HepG2 (cell line): ENCODE data around the gene TNP2. TPM values are rescaled to one million over a fixed set of nuclear protein-coding genes. Genes with fewer than 3 reads are reported as not detected.
A peak's percentile ranks its signal among the peaks of the same experiment; 100 is the strongest.

Experiments
- EEA1 ChIP-seq: sonication (generic); formaldehyde crosslinking; IDR thresholded peaks from 2 replicates; pipeline ENCODE4 v1.5.1; 2020; ENCODE audit warnings: mild to moderate bottlenecking, missing genetic modification reagents, borderline replicate concordance
- ELF1 ChIP-seq: sonication (generic); formaldehyde crosslinking; IDR thresholded peaks from 2 replicates; pipeline ENCODE4 v1.4.0; 2020; ENCODE audit warnings: missing genetic modification reagents
- HIVEP1 ChIP-seq: sonication (generic); formaldehyde crosslinking; IDR thresholded peaks from 2 replicates; pipeline ENCODE4 v1.4.0; 2020; ENCODE audit warnings: mild to moderate bottlenecking, missing genetic modification reagents
- HNRNPLL ChIP-seq: fragments of 200-400 bp; formaldehyde crosslinking; IDR thresholded peaks from 2 replicates; pipeline ENCODE4 v1.6.1; 2017; ENCODE audit warnings: mild to moderate bottlenecking, low read depth, low read length; ENCODE audit not compliant: poor library complexity, severe bottlenecking
- JDP2 ChIP-seq: sonication (generic); formaldehyde crosslinking; IDR thresholded peaks from 2 replicates; pipeline ENCODE4 v1.8.1; 2022; ENCODE audit warnings: missing genetic modification reagents, borderline replicate concordance
- KDM2A ChIP-seq: sonication (generic); formaldehyde crosslinking; IDR thresholded peaks from 2 replicates; pipeline ENCODE4 v1.4.0; 2020; ENCODE audit warnings: low read depth, missing genetic modification reagents, borderline replicate concordance
- MYC ChIP-seq: sonication (generic); formaldehyde crosslinking; IDR thresholded peaks from 2 replicates; pipeline ENCODE4 v1.9.0; 2021; ENCODE audit warnings: missing genetic modification reagents, borderline replicate concordance
- RARG ChIP-seq: sonication (generic); formaldehyde crosslinking; IDR thresholded peaks from 2 replicates; pipeline ENCODE4 v1.4.0; 2020; ENCODE audit warnings: low read depth, mild to moderate bottlenecking, missing genetic modification reagents
- RFX5 ChIP-seq: IDR thresholded peaks from 2 replicates; pipeline ENCODE4 v1.6.1; 2011; ENCODE audit warnings: low read depth, low read length, improper control_type of control experiment
- TGIF2 ChIP-seq: IDR thresholded peaks from 2 replicates; pipeline ENCODE4 v1.6.1; 2016; ENCODE audit warnings: control low read depth, missing compliant biosample characterization
- XRCC5 ChIP-seq: fragments of 200-400 bp; formaldehyde crosslinking; optimal IDR thresholded peaks from 2 replicates; pipeline ENCODE3; 2017; ENCODE audit warnings: mild to moderate bottlenecking, low read length
- ZBTB7B ChIP-seq: sonication (generic); formaldehyde crosslinking; IDR thresholded peaks from 2 replicates; pipeline ENCODE4 v1.4.0; 2020; ENCODE audit warnings: missing genetic modification reagents
- ZNF121 ChIP-seq: sonication (generic); formaldehyde crosslinking; IDR thresholded peaks from 2 replicates; pipeline ENCODE4 v1.5.0; 2020; ENCODE audit warnings: mild to moderate bottlenecking, missing genetic modification reagents
- ZNF839 ChIP-seq: sonication (generic); formaldehyde crosslinking; IDR thresholded peaks from 2 replicates; pipeline ENCODE4 v1.4.0; 2020; ENCODE audit warnings: missing genetic modification reagents, mild to moderate bottlenecking, borderline replicate concordance
- polyA plus RNA-seq, 8 experiments: library from polyadenylated mRNA; depleted of rRNA in 3 of 8; stranded (reverse) in 7 of 8; unstranded in 1 of 8; fragments of >200 nt; fragmentation: Illumina TruSeq in 4 of 8; extraction: Trizol in 4 of 8; gene quantifications; 2 replicates each; pipeline versions ENCODE4 v1.2.1 to v1.2.3, GENCODE V29; 2011 to 2016; ENCODE audit warnings: low read depth in 4 of 8, missing spikeins in 1 of 8, mixed read lengths in 1 of 8; ENCODE audit not compliant: insufficient read depth in 1 of 8
- total RNA-seq, 5 experiments: library from RNA; depleted of rRNA; stranded (reverse); fragments of >200 nt; fragmentation: Illumina TruSeq; extraction: Trizol; gene quantifications; 2 replicates each; pipeline ENCODE4 v1.2.3, GENCODE V29; 2016; ENCODE audit warnings: low read depth in 1 of 5
- TF ChIP-seq, protein P1 (sequence below): sonication (generic); formaldehyde crosslinking; IDR thresholded peaks from 2 replicates; pipeline ENCODE4 v1.4.0; 2020; ENCODE audit warnings: mild to moderate bottlenecking, missing genetic modification reagents
- TF ChIP-seq, protein P2 (sequence below): sonication (generic); formaldehyde crosslinking; IDR thresholded peaks from 2 replicates; pipeline ENCODE4 v1.4.0; 2020; ENCODE audit warnings: missing genetic modification reagents, borderline replicate concordance
- TF ChIP-seq, protein P3 (sequence below): sonication (generic); formaldehyde crosslinking; IDR thresholded peaks from 2 replicates; pipeline ENCODE4 v1.4.0; 2020; ENCODE audit warnings: missing genetic modification reagents, mild to moderate bottlenecking, borderline replicate concordance

Gene TNP2
- total and polyA plus RNA-seq, 2 of the 13 experiments (the other 11 are each of a cell fraction or from before 2014, with no cell fraction given) = not detected

DNA sequence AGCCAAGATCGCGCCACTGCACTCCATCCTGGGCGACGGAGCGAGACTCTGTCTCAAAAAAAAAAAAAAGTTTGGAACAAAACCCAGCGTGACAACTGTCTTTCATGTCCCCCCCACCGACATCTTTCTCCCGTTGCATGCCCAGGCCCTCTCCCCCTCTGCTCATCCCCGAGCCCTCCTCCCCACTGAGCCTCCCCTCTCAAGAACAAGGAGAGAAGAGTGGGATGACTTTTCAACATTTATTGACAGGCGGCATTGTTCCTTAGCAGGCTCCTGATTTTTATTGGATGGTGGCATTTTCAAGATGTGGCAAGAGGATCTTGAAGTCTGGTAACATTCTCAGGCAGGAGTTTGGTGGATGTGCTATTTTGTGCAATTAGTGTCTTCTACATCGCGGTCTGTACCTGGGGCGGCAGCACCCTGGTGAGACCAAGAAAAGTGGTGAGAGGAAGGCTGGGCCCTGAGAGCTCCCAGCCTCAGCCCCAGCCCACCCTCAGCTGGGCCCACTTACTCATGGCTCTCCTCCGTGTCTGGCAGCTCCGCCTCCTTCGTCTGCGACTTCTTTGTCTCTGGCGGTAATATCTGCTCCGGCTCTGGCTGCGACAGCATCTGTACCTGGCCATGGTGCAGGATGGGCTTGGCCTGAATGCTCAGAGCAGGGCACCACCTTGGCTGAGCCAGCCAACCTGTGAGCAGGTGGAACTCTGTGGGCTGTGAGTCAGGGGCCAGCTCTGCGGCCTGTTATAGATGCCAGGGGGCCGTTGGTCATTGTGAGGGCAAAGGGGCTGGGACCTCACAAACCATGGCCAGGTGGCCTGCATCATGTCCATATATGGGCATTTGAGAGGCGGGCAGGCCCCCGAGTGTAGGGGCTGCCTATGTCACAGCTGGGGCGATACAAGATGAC is 11.7 kb upstream of the TNP2 start, which contains the start of gene PRM1 (continued):
- TF ChIP-seq JDP2 (CRISPR knock-in tag) (no peak), ELF1 (CRISPR knock-in tag) (no peak), EEA1 (CRISPR knock-in tag) (0 out of 2 replicates have a peak, but pooled peaks have one; percentile 23), TGIF2 (CRISPR knock-in tag) (no peak), MYC (peak; percentile 0; the same call in 1 of the 2 replicates), RFX5 (no peak), ZNF121 (CRISPR knock-in tag) (no peak), HIVEP1 (peak; percentile 82), KDM2A (CRISPR knock-in tag) (no peak), XRCC5 (peak; percentile 25), ZNF839 (CRISPR knock-in tag) (no peak), RARG (CRISPR knock-in tag) (no peak), HNRNPLL (peak; percentile 37), ZBTB7B (CRISPR knock-in tag) (no peak)
- TF ChIP-seq, protein P1, sequence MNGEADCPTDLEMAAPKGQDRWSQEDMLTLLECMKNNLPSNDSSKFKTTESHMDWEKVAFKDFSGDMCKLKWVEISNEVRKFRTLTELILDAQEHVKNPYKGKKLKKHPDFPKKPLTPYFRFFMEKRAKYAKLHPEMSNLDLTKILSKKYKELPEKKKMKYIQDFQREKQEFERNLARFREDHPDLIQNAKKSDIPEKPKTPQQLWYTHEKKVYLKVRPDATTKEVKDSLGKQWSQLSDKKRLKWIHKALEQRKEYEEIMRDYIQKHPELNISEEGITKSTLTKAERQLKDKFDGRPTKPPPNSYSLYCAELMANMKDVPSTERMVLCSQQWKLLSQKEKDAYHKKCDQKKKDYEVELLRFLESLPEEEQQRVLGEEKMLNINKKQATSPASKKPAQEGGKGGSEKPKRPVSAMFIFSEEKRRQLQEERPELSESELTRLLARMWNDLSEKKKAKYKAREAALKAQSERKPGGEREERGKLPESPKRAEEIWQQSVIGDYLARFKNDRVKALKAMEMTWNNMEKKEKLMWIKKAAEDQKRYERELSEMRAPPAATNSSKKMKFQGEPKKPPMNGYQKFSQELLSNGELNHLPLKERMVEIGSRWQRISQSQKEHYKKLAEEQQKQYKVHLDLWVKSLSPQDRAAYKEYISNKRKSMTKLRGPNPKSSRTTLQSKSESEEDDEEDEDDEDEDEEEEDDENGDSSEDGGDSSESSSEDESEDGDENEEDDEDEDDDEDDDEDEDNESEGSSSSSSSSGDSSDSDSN (CRISPR knock-in tag) = no peak
- TF ChIP-seq, protein P2, sequence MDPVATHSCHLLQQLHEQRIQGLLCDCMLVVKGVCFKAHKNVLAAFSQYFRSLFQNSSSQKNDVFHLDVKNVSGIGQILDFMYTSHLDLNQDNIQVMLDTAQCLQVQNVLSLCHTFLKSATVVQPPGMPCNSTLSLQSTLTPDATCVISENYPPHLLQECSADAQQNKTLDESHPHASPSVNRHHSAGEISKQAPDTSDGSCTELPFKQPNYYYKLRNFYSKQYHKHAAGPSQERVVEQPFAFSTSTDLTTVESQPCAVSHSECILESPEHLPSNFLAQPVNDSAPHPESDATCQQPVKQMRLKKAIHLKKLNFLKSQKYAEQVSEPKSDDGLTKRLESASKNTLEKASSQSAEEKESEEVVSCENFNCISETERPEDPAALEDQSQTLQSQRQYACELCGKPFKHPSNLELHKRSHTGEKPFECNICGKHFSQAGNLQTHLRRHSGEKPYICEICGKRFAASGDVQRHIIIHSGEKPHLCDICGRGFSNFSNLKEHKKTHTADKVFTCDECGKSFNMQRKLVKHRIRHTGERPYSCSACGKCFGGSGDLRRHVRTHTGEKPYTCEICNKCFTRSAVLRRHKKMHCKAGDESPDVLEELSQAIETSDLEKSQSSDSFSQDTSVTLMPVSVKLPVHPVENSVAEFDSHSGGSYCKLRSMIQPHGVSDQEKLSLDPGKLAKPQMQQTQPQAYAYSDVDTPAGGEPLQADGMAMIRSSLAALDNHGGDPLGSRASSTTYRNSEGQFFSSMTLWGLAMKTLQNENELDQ (CRISPR knock-in tag) = no peak
- TF ChIP-seq, protein P3, sequence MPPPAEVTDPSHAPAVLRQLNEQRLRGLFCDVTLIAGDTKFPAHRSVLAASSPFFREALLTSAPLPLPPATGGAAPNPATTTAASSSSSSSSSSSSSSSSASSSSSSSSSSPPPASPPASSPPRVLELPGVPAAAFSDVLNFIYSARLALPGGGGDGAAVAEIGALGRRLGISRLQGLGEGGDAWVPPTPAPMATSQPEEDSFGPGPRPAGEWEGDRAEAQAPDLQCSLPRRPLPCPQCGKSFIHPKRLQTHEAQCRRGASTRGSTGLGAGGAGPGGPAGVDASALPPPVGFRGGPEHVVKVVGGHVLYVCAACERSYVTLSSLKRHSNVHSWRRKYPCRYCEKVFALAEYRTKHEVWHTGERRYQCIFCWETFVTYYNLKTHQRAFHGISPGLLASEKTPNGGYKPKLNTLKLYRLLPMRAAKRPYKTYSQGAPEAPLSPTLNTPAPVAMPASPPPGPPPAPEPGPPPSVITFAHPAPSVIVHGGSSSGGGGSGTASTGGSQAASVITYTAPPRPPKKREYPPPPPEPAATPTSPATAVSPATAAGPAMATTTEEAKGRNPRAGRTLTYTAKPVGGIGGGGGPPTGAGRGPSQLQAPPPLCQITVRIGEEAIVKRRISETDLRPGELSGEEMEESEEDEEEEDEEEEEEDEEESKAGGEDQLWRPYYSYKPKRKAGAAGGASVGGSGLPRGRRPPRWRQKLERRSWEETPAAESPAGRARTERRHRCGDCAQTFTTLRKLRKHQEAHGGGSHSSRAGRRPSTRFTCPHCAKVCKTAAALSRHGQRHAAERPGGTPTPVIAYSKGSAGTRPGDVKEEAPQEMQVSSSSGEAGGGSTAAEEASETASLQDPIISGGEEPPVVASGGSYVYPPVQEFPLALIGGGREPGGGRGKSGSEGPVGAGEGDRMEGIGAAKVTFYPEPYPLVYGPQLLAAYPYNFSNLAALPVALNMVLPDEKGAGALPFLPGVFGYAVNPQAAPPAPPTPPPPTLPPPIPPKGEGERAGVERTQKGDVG (CRISPR knock-in tag) = 0 out of 2 replicates have a peak, but pooled peaks have one; percentile 2
